ENCODE data around the gene CEACAM7.
A peak's percentile ranks its signal among the peaks of the same experiment; 100 is the strongest.

Gene CEACAM7

DNA sequence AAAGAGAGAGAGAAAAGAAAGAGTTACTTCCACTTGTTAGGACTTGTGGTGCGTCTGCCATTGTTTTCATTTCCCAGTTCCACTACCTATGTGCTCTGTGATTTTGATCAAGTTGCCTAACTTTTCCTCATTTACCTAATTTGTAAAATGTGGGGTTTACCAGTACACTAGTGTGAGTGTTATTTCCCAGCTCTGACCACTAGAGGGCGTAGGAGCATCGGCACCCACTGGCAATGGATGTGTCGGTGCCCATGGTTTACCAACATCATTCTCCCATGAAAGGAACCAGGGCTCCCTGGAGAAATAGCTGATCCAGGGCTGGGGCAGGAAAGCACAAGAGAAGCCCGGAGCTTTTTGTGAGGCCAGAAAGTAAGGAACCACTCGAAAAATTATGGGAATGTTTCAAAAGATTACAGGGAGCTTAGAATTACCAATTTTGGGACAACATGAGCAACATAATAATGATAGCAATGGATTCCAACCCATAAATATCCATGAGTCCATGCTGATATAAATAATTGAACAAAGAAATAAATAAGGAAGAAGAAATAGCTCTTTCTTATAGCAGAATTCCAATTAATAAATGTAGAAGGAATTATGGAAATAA lies 46.1 kb downstream of the CEACAM7 start:
- TF ChIP-seq POLR2AphosphoS5 (IDR thresholded peaks at IDR 0.05; ENCODE audit: low read depth, low read length), result no peak
- no peak for TF ChIP-seq TAF1 (IDR thresholded peaks at IDR 0.05; ENCODE audit: borderline replicate concordance, low read depth, low read length)
- no peak for TF ChIP-seq POLR2A (IDR thresholded peaks at IDR 0.05; ENCODE audit: low read depth, low read length)
- DNase-seq (ENCODE audit: insufficient read length) (peak; percentile 53), FAIRE-seq (peak; percentile 92)

DNA sequence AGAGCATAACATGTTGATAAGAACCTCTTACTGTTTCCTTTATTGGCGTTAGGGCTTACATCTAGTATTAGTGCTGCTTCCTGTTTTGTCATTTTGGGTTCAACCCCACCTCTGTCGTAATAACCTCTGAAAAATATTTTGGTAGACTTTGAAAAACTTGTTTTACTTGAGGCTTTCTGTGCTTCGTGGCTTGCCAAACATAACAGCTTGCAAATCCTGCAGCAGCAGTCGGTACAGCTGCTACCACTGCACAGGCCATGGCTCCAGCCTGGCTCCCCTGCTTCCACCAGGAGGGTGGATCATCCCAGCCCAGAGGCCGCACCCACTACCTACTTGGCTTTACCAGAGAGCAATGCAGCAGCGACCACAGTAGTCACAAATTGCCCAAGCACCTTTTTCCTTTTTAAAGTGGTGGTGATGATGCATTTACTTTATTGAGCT lies 49.4 kb downstream of the CEACAM7 start:
- no peak for DNase-seq (ENCODE audit: insufficient read length)
- no peak for FAIRE-seq
- TF ChIP-seq TAF1 (IDR thresholded peaks at IDR 0.05; ENCODE audit: borderline replicate concordance, low read depth, low read length) (no peak), POLR2AphosphoS5 (IDR thresholded peaks at IDR 0.05; ENCODE audit: low read depth, low read length) (no peak), POLR2A (IDR thresholded peaks at IDR 0.05; ENCODE audit: low read depth, low read length) (no peak)

DNA sequence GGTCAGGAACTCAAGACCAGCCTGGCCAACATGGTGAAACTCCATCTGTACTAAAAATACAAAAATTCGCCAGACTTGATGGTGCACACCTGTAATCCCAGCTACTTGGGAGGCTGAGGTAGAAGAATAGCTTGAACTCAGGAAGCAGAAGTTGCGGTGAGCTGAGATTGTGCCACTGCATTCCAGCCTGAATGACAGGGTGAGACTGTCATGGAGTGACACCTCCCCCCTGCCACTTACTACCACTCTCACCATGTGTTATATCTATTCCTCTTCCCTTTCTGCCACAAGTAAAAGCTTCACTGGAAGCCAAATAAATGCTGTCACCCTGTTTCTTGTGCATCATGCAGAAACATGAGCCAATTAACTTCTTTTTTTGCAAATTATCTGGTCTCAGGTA lies 50.6 kb downstream of the CEACAM7 start:
- FAIRE-seq (no peak), DNase-seq (ENCODE audit: insufficient read length) (no peak)
- TF ChIP-seq POLR2AphosphoS5 (IDR thresholded peaks at IDR 0.05; ENCODE audit: low read depth, low read length) (no peak), TAF1 (IDR thresholded peaks at IDR 0.05; ENCODE audit: borderline replicate concordance, low read depth, low read length) (no peak), POLR2A (IDR thresholded peaks at IDR 0.05; ENCODE audit: low read depth, low read length) (no peak)

DNA sequence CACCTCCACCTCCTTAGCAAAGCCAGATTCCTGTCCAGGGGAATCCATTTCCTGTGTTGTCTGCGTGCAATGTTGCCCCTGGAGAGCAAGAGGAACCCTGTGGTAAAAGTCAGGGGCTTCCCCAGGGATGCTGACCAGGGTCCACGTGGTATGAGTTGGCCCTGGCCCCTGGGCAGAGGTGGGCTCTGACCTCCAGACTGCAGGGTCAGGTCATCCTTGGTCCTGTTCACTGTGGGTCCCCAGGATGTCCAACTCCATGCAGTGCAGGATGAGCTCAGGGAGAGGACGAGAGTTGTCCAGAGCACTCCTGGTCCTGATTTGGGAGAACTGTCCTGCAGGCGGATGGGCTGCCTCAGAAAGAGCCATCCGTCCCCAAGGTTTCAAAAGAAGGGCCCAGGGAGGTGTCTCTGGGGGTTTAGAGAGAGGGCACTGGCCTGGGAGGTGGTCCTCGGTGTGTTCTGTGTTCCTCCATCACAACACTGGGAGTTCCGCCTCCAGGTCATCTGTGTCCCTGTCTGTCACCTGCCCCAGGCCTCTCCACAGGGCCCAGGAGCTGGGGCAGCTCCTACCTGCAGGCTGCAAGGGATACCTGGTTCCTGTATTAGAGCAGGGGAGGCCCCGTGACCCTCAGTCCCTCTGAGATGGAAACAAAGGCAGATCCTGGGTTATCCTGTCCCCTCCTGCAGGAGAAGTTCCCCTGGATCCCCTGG lies 59.9 kb downstream of the CEACAM7 start:
- no peak for FAIRE-seq
- TF ChIP-seq POLR2A (IDR thresholded peaks at IDR 0.05; ENCODE audit: low read depth, low read length) (no peak), POLR2AphosphoS5 (IDR thresholded peaks at IDR 0.05; ENCODE audit: low read depth, low read length) (no peak), TAF1 (IDR thresholded peaks at IDR 0.05; ENCODE audit: borderline replicate concordance, low read depth, low read length) (no peak)
- no peak for DNase-seq (ENCODE audit: insufficient read length)

DNA sequence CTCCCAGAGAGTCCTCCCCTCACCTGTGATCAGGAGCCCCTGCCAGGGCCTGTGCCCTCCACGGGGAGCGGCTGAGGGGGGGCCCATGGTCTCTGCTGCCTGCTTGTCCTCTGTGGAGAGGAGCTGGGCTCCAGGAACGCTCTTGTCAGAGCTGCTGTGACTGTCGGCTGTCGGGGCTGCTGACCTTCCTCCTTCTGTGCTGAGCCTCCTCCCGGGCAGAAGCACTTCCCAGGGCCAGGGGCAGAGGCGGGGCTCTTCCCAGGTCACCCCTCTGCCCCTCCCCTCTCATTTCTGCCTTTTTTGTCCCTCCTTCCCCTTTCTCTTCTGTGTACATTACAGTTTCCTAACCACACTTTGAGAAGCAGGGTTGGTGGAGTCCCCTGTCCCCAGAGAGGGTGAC lies 61.2 kb downstream of the CEACAM7 start, which contains the start of gene CEACAM4:
Gene CEACAM4, minus strand, starts transcription at position 198 of the 400 bp plus-strand sequence. Its CDS starts 111 bp downstream, at position 87.
- DNase-seq (ENCODE audit: insufficient read length), result no peak
- TF ChIP-seq POLR2AphosphoS5 (IDR thresholded peaks at IDR 0.05; ENCODE audit: low read depth, low read length) (no peak), TAF1 (IDR thresholded peaks at IDR 0.05; ENCODE audit: borderline replicate concordance, low read depth, low read length) (no peak), POLR2A (IDR thresholded peaks at IDR 0.05; ENCODE audit: low read depth, low read length) (no peak)
- no peak for FAIRE-seq

DNA sequence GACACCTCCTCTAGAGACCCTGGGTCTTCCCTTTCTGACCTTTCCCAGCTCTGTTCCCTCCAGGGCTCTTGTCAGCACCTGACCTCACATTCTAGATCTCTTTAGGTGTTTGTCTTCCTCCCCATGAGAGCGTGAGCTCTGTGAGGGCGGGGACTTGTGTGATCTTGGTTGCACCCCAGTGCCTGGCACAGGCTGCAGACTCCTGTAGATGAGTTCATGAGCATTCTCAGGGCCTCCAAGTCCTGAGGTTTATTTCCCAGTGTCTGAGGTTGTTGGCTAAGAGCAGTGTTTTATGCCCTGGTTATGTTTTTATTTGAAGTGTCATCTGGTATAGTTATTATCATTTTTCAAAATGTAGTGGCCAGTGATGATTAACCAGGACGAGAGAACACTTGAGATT lies 61.8 kb downstream of the CEACAM7 start:
- no peak for FAIRE-seq
- DNase-seq (ENCODE audit: insufficient read length), result no peak
- TF ChIP-seq POLR2AphosphoS5 (IDR thresholded peaks at IDR 0.05; ENCODE audit: low read depth, low read length) (no peak), POLR2A (IDR thresholded peaks at IDR 0.05; ENCODE audit: low read depth, low read length) (no peak), TAF1 (IDR thresholded peaks at IDR 0.05; ENCODE audit: borderline replicate concordance, low read depth, low read length) (no peak)

DNA sequence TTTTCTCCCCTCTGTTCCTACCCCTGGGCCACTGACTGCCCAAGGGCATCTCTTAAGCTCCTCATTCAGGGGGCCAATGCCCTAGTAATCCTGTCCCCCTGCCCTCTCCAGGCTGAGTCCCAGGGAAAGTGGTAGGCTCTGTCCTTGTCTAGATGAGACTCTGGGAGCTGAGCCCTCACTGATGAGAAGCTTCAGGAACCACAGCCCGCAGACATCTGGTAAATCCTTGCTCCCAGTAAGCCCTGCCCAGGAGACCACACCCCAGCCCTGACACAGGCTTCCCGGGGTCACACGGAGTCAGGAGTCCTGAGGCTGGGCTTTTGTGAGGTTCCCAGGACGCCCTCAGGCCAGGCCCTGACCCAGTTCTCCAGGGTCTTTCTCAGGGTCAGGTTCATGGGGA lies 63.1 kb downstream of the CEACAM7 start:
- TF ChIP-seq POLR2AphosphoS5 (IDR thresholded peaks at IDR 0.05; ENCODE audit: low read depth, low read length) (no peak), POLR2A (IDR thresholded peaks at IDR 0.05; ENCODE audit: low read depth, low read length) (no peak), TAF1 (IDR thresholded peaks at IDR 0.05; ENCODE audit: borderline replicate concordance, low read depth, low read length) (no peak)
- FAIRE-seq (no peak), DNase-seq (ENCODE audit: insufficient read length) (no peak)

DNA sequence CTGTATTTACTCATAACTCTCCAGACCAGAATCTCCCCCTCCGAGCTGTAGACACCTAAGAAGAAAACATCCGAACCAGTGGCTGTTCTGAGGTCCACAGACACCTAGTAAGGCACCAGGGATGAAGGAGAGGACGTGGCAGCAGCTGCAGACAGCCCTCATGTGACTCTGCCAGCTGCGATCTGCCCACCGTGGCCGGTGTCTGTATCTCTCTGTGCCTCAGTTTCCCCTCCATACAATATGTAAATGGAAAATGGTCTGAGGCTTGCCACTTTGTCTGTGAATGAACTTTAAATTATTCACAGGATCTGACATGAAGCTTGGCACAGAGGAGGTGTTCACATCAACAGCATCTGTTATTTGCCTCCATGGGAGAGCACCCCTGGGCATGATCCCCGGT lies 63.6 kb downstream of the CEACAM7 start:
- TF ChIP-seq POLR2A (IDR thresholded peaks at IDR 0.05; ENCODE audit: low read depth, low read length), result no peak
- TF ChIP-seq POLR2AphosphoS5 (IDR thresholded peaks at IDR 0.05; ENCODE audit: low read depth, low read length), result no peak
- TF ChIP-seq TAF1 (IDR thresholded peaks at IDR 0.05; ENCODE audit: borderline replicate concordance, low read depth, low read length), result no peak
- no peak for FAIRE-seq
- no peak for DNase-seq (ENCODE audit: insufficient read length)

DNA sequence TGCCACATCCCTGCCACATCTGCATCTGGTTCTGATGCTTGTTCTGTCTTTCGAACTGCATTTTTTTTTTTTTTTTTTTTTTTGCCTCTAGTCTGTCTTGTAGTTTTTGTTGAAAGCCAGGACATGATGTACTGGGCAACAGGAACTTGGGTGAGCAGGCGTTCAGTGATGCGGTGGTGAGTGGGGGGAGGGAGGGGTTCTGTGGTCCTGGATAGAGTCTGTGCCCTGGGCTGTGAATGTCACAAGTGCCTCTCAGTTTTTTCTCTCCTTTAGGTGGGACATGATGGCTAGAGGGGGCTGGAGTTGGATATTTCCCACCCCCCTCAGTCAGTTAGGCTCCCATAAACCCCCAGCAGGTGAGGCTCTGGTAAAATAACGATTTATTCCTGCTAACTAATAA lies 64.7 kb downstream of the CEACAM7 start:
- DNase-seq (ENCODE audit: insufficient read length), result no peak
- TF ChIP-seq TAF1 (IDR thresholded peaks at IDR 0.05; ENCODE audit: borderline replicate concordance, low read depth, low read length), result no peak
- TF ChIP-seq POLR2A (IDR thresholded peaks at IDR 0.05; ENCODE audit: low read depth, low read length), result no peak
- TF ChIP-seq POLR2AphosphoS5 (IDR thresholded peaks at IDR 0.05; ENCODE audit: low read depth, low read length), result no peak
- FAIRE-seq, result no peak

Measured in GM12892 (cell line).